HCT116 (cell line): ENCODE data around the gene CDKN2B-AS1. TPM values are rescaled to one million over a fixed set of nuclear protein-coding genes. Genes with fewer than 3 reads are reported as not detected.

ENCODE experiments used
- ATAC-seq: fragments of 200-7000 bp; cut with Tn5 transposase; 2 replicates; pipeline ENCODE4 v1.9.1; 2020; ENCODE audit warnings: mild to moderate bottlenecking, moderate library complexity
- BruUV-seq: library from RNA; stranded (reverse); fragments of 400-500 nt; replicated peaks from 2 replicates; lab custom pipeline; 2021; lab: Mats Ljungman, UMichigan
- CTCF ChIA-PET: fragments of 300-600 bp; sonication (Branson Sonifier 250); formaldehyde crosslinking; loops from one replicate; lab custom pipeline; 2021; ENCODE audit warnings: antibody characterized with exemption; lab: Charles Lee
- POLR2A ChIA-PET: fragments of 300-600, 350-600 bp; sonication (Branson Sonifier 250); formaldehyde crosslinking; loops from one replicate; lab custom pipeline; 2021; ENCODE audit warnings: antibody characterized with exemption; lab: Charles Lee
- RAD21 ChIA-PET, 2 experiments: fragments of 300-600 bp; sonication (Branson Sonifier 250); formaldehyde crosslinking; loops; one replicate each; lab custom pipeline; 2023; ENCODE audit warnings: low total read pairs in 2 of 2; ENCODE audit not compliant: uncharacterized antibody in 2 of 2, unreplicated experiment in 2 of 2, low non-redundant PET in 1 of 2; lab: Charles Lee
- DNase-seq: peaks from one replicate; pipeline ENCODE4 v3.0.0-alpha.2; 2010; ENCODE audit warnings: low read depth, low spot score
- H2AFZ ChIP-seq: fragments of 200-600 bp; shearing (Covaris generic), sonication (generic); 2 replicates; pipeline ENCODE4 v1.6.1; 2017; ENCODE audit warnings: low read depth, mixed run types, mixed read lengths, antibody characterized with exemption, low read length; ENCODE audit not compliant: poor library complexity, severe bottlenecking
- H3K27ac ChIP-seq: 2 replicates; pipeline ENCODE4 v1.5.1; 2012; ENCODE audit warnings: low read depth, low read length
- H3K27me3 ChIP-seq: fragments of 200-600 bp; sonication (generic); 2 replicates; pipeline ENCODE4 v1.6.1; 2016; ENCODE audit warnings: mixed run types, low read length, mixed read lengths; ENCODE audit not compliant: insufficient read depth
- H3K36me3 ChIP-seq, 2 experiments: fragments of 200-500 bp in 1 of 2; fragments of 200-600 bp in 1 of 2; sonication (Bioruptor generic) in 1 of 2; sonication (generic) in 1 of 2; 2 replicates each; pipeline versions ENCODE4 v1.5.1 to v1.6.1; 2014 to 2016; ENCODE audit warnings: low read length in 2 of 2, inconsistent platforms in 1 of 2, mixed read lengths in 1 of 2, mixed run types in 1 of 2; ENCODE audit not compliant: insufficient read depth in 2 of 2, control insufficient read depth in 1 of 2
- H3K4me1 ChIP-seq, 2 experiments: fragments of 200-600 bp in 1 of 2; sonication (generic) in 1 of 2; 2 replicates each; pipeline versions ENCODE4 v1.5.1 to v1.6.1; 2012 to 2017; ENCODE audit warnings: low read length in 2 of 2, inconsistent platforms in 1 of 2, mild to moderate bottlenecking in 1 of 2, mixed read lengths in 1 of 2, mixed run types in 1 of 2, moderate library complexity in 1 of 2; ENCODE audit not compliant: insufficient read depth in 2 of 2, control insufficient read depth in 1 of 2
- H3K4me2 ChIP-seq: fragments of 200-600 bp; sonication (generic); 2 replicates; pipeline ENCODE4 v1.6.1; 2017; ENCODE audit warnings: mixed run types, low read length, mixed read lengths
- H3K4me3 ChIP-seq, 2 experiments: fragments of 200-600 bp in 1 of 2; sonication (generic) in 1 of 2; replicated peaks in 1 of 2; 2 replicates each; pipeline ENCODE4 v1.5.1; 2011 to 2016; ENCODE audit warnings: low read length in 2 of 2, control low read depth in 1 of 2, low read depth in 1 of 2, mild to moderate bottlenecking in 1 of 2, mixed read lengths in 1 of 2, mixed run types in 1 of 2
- H3K79me2 ChIP-seq: fragments of 200-600 bp; sonication (generic); 2 replicates; pipeline ENCODE4 v1.6.1; 2017; ENCODE audit warnings: mild to moderate bottlenecking, mixed run types, low read length, moderate library complexity, mixed read lengths; ENCODE audit not compliant: insufficient read depth
- H3K9ac ChIP-seq: fragments of 200-600 bp; sonication (generic); 2 replicates; pipeline ENCODE4 v1.6.1; 2016; ENCODE audit warnings: low read length, mixed read lengths
- H3K9me2 ChIP-seq: fragments of 200-600 bp; sonication (generic), shearing (Covaris generic); 2 replicates; pipeline ENCODE4 v1.6.1; 2017; ENCODE audit warnings: mixed run types, mild to moderate bottlenecking, moderate library complexity; ENCODE audit not compliant: insufficient read depth
- H3K9me3 ChIP-seq, 2 experiments: fragments of 200-500 bp in 1 of 2; fragments of 200-600 bp in 1 of 2; sonication (Bioruptor generic) in 1 of 2; sonication (generic) in 1 of 2; 2 replicates each; pipeline ENCODE4 v1.6.1; 2014 to 2017; ENCODE audit warnings: low read length in 2 of 2, mixed read lengths in 2 of 2, inconsistent platforms in 1 of 2, low read depth in 1 of 2, mild to moderate bottlenecking in 1 of 2, mixed run types in 1 of 2, moderate library complexity in 1 of 2; ENCODE audit not compliant: control insufficient read depth in 1 of 2, insufficient read depth in 1 of 2
- H4K20me1 ChIP-seq: fragments of 200-600 bp; sonication (generic), shearing (Covaris generic); 2 replicates; pipeline ENCODE4 v1.6.1; 2017; ENCODE audit warnings: mixed run types, mild to moderate bottlenecking, moderate library complexity; ENCODE audit not compliant: insufficient read depth
- CEBPB ChIP-seq: IDR thresholded peaks from 2 replicates; pipeline ENCODE4 v1.6.1; 2012; ENCODE audit warnings: low read depth
- ELF1 ChIP-seq: IDR thresholded peaks from 2 replicates; pipeline ENCODE4 v1.6.1; 2012; ENCODE audit warnings: low read depth, borderline replicate concordance
- EZH2phosphoT487 ChIP-seq: fragments of 200-600 bp; IDR thresholded peaks from 2 replicates; pipeline ENCODE4 v1.6.1; 2018; ENCODE audit warnings: antibody characterized with exemption, borderline replicate concordance
- JUND ChIP-seq: IDR thresholded peaks from 2 replicates; pipeline ENCODE4 v1.6.1; 2012
- MAX ChIP-seq: IDR thresholded peaks from 2 replicates; pipeline ENCODE4 v1.6.1; 2012
- RAD21 ChIP-seq: IDR thresholded peaks from 2 replicates; pipeline ENCODE4 v1.6.1; 2012; ENCODE audit warnings: low read depth, mild to moderate bottlenecking
- SP1 ChIP-seq: IDR thresholded peaks from 2 replicates; pipeline ENCODE4 v1.6.1; 2012; ENCODE audit warnings: low read depth
- ZNF274 ChIP-seq: fragments of 200-500 bp; sonication (Bioruptor generic); IDR thresholded peaks from 2 replicates; pipeline ENCODE4 v1.6.1; 2014; ENCODE audit warnings: mild to moderate bottlenecking, low read depth, low read length, inconsistent platforms
- intact Hi-C: fragments of 100-400 bp; cut with micrococcal nuclease; formaldehyde crosslinking; loops from 2 replicates; pipeline ENCODE4 v1.10.0; 2022
- total RNA-seq: library from RNA; stranded (reverse); gene quantifications from one replicate; pipeline ENCODE4 v1.2.1, GENCODE V29; 2021; ENCODE audit not compliant: unreplicated experiment

CDKN2B-AS1 gene
- total RNA-seq, 1 experiment from 2014 or later, result 1.7 TPM

- DNase-seq, result no peak
- ChIA-PET RAD21 (no interaction called here), CTCF (interaction anchor here (1.4 kb wide), 1 partner anchor 80 kb away, joined by 3 read pairs; the partner anchor contains the start of gene CDKN2B), POLR2A (no interaction called here)
- no peak overlapping the region for H2AFZ ChIP-seq
- TF ChIP-seq SP1, result no peak
- no peak for TF ChIP-seq CEBPB
- TF ChIP-seq JUND, result no peak
- TF ChIP-seq ZNF274, result no peak
- no peak overlapping the region for H3K4me2 ChIP-seq
- H3K4me3 ChIP-seq, result no peak overlapping the region
- H3K36me3 ChIP-seq, result no peaks in the 10 kb centered on the region
- no peaks in the 10 kb centered on the region for H3K27me3 ChIP-seq
- H4K20me1 ChIP-seq, result no peaks in the 10 kb centered on the region
- no peaks in the 10 kb centered on the region for H3K9me2 ChIP-seq
- no TSS peak for BruUV-seq
- no peaks in the 10 kb centered on the region for H3K9me3 ChIP-seq
- no peaks in the 10 kb centered on the region for H3K79me2 ChIP-seq
- no peak for ATAC-seq
- intact Hi-C loops, result loop anchor here (10.0 kb wide), 2 partner anchors 56 to 126 kb away; no protein-coding TSS in a partner anchor
- H3K9ac ChIP-seq, result no peak overlapping the region
- H3K4me1 ChIP-seq, result peaks cover 14 to 32% of the 10 kb centered on the region in 2 experiments
- H3K27ac ChIP-seq, result no peak overlapping the region
Measured at GRCh38 chr9:22088717-22089061, 94.1 kb downstream of the CDKN2B-AS1 start.

- H3K27ac ChIP-seq, result no peak overlapping the region
- H3K79me2 ChIP-seq, result no peaks in the 10 kb centered on the region
- no peaks in the 10 kb centered on the region for H3K27me3 ChIP-seq
- intact Hi-C loops, result no loop called here
- no peaks in the 10 kb centered on the region for H4K20me1 ChIP-seq
- no peak overlapping the region for H3K9ac ChIP-seq
- H3K36me3 ChIP-seq, result no peaks in the 10 kb centered on the region
- DNase-seq (no peak), ATAC-seq (no peak)
- no peaks in the 10 kb centered on the region for H3K9me3 ChIP-seq
- CTCF ChIA-PET, result no interaction called here
- no peaks in the 10 kb centered on the region for H3K9me2 ChIP-seq
- POLR2A ChIA-PET, result no interaction called here
- peaks cover 14 to 15% of the 10 kb centered on the region in 2 experiments for H3K4me1 ChIP-seq
- no TSS peak for BruUV-seq
- H3K4me3 ChIP-seq, result no peak overlapping the region
- H2AFZ ChIP-seq, result no peak overlapping the region
- RAD21 ChIA-PET, result no interaction called here
- TF ChIP-seq ZNF274, result no peak
- no peak for TF ChIP-seq CEBPB
- TF ChIP-seq MAX, result no peak
- no peak for TF ChIP-seq RAD21
- TF ChIP-seq EZH2phosphoT487, result no peak
- no peak for TF ChIP-seq ELF1
- TF ChIP-seq SP1, result no peak
- H3K4me2 ChIP-seq, result no peak overlapping the region
Measured at GRCh38 chr9:22097707-22098106, 103.1 kb downstream of the CDKN2B-AS1 start.
